ENCODE measurements around the gene MAP2K2.

GRCh38 chr19:4063369-4064148 is 60.4 kb downstream of the MAP2K2 start:
- TF ChIP-seq MAX (CRISPR knock-in tag; IDR thresholded peaks at IDR 0.05) (no peak), ETV6 (CRISPR knock-in tag; IDR thresholded peaks at IDR 0.05) (no peak)
